Fibroblast of skin of abdomen (primary cell): Measurements from ENCODE around the gene DFFB.
A peak's percentile ranks its signal among the peaks of the same experiment; 100 is the strongest.

ENCODE experiments used
- DNase-seq: peaks from one replicate; pipeline ENCODE4 v3.0.0-alpha.2; 2013

Gene DFFB

DNA sequence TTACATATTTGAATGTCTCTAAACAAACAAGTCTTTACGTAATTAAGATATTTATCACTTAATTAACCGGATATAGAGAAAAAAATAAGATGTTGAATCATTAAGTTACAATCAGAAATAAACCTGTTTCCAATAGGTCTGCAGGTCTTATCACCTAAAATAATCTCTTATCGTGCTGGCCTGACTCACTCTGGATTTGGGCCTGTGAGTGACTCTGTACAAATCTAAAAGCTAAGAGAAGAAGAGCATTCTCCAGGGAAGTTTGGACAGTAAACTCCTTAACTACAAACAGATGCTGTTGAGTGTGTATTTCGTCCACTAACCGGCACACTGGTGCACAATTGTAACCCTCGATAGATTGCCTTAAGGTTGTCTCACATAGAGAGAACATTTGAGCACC lies 25.6 kb upstream of the DFFB start:
- no peak for DNase-seq

DNA sequence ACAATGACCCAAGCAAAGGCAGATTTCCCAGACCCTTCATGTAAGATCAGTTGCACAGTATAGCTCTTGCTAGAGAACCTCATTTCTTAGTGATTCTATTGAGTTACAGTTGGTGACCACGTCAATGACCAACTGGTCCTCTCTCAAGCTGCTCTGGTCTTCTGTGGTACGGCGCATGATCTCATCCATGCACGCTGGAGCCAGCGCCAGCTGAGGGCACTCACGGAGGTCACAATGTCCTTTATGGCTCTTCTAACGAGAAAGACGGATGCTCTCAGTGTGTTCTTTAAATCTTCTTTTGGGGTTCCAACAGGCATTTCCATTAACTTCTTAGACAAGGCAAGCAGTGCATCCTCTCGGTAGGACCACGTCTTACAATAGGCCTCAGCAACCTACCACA lies 22.6 kb upstream of the DFFB start:
- no peak for DNase-seq

DNA sequence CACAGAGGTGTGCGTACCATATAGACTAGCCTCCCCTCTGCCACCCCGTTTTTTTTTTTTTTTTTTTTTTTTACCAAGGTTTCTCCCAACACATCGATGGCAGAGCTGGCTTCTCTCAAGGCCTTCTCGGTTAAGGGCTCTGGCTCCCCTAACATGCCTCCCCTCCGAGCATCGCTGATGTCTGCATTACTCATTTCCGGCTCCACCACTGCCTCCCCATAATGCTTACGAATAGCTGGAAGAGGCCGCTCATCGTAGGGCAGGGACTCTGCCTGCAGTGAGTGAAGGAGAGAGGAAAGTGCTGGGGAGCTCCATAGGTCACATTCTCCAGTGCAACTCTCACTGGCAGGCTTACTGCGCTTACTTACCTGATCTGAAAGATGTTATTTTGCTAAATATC lies 20.9 kb upstream of the DFFB start:
- DNase-seq: no peak

DNA sequence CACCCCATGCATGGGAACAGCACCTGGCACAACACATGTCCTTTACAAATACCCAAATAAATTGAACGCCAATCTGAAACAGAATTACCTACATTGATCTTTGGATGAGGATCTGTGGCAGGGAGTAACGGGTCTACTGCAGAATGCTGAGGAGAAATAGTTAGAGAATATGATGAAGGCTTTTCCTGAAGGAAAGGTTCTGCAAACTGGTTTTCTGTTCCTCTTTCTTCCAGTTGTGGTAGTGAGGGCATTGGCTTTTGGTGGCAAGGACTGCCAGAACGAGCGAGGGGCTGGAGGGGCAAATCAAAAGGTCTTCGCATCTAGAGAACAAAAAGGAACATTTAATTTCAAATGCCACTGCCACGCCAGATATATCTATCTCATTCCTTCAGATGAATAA lies 20.1 kb upstream of the DFFB start:
- no peak for DNase-seq

DNA sequence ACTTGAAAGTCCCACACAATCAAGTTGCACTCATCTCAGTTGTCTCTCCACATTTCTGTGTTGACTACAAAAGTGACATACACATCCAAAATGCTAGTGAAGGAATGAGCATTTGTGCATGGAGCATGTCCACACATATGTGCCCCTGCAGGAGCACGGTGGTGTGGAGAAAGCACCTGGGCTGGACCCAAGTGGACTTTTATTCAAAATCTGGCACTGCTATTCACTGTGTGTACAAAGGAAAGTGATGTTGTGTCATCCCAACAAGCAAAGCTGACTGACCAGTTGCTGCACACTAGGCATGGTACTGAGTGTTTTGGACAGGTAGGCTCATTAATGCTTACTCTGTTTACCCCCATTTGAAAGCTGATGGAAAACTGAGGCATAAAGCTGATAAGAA lies 19.6 kb upstream of the DFFB start:
- no peak for DNase-seq

DNA sequence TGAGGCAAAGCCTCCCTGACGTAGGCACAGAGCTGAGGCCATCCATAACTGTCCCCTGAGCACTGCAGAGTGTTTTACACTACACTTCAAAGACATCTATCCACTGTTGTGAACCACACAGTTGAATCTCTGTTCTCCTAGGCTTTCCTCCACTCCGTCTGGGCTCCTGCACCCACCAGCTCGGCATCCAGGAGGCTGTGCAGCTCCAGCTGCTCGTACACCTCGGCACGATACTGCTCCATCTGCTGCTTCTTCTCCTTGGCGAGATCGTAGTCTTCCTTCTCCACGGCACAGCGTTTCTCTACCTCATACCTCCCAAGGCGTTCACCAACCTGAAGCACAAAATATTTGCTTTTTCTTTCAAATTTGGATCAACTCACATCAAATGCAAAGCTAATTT lies 18.5 kb upstream of the DFFB start:
- no peak for DNase-seq

DNA sequence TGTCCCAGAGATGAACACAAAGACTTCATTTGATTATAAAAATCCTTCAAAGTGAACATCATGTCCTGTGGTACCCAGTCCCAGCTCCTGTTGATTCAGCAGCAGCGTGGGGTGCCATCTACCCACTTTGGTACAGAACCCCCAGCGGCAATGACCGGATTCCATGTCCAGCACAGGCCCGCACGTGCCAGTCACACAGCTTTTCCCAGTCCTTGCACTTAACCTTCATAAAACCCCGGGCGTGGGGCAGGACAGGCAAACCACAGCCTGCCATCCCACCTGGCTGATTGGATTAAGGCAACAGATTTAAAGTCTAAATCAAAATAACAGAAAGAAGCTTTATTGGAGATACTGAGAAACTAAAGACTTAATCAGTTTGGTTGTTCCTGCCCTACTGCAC lies 15.8 kb upstream of the DFFB start:
- no peak for DNase-seq

DNA sequence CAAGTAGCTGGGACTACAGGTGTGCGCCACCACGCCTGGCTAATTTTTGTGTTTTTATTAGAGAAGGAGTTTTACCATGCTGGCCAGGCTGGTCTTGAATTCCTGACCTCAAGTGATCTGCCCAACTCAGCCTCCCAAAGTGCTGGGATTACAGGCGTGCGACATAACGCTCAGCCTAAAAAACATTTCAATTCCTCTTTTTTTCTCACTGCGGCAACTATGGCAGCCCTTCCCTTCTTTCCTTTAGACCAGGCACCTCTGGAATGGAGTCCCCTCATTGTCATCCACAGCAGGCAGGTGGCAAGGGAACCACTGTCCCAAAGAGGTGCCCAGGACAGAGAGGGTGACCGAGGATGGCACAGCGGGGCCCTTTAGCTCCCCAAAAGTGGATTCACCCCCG lies 14.4 kb upstream of the DFFB start:
- no peak for DNase-seq

DNA sequence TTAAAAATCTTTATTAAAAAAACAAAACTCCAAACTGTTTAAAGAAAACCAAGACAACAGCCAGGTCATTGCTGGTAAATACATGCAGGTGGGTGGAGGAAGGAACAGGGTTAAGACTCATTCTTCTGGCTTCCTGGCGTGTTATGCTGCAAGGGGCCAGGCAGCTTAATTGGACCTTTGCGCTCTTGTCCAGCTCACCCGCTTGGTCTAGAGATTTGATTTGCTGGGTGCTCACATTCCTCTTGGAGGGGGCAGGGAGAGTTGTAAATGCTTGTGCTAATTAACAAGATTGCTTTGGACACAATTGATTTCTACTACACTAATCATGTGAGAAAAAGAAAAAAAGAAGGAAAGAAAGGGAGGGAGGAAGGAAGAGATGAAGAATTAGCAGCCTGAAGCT lies 10.7 kb upstream of the DFFB start:
- DNase-seq: no peak

DNA sequence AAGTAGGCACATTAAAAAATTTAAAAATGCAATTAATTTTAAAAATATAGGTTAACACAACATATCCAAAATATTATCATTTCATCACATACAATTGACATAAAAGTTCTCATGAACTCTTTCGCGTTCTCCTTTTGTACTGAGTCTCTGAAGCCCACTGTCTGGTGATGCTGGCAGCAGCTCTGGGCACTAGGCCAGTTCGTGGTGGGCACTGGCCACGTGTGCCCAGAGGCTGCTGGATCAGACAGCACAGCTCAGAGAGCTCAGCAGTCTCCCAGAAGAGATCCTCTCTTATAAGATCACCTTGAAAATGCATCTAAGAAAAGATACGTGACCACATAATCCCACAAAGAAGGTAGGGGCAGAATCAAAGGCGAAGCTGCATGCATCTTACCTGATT lies 10.2 kb upstream of the DFFB start:
- DNase-seq: no peak

DNA sequence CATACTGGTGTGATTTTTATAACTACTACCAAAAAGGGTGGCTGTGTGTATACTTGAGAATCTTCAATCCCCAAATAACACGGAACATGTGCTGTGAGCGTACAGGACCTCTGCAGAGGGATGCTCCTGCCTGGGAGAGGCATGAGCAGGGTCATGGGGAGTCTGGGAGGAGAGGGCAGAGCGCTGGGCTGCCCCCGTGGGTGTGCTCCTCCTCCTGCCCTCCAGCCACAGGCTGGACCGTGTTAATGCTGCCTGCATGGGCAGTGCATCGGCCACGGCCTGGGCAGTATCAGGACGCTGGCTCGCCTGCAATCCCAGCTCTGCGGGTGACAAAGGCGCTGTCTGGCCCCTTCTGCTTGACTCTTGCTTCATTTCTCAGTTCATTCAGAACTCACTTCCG lies 6.4 kb upstream of the DFFB start:
- DNase-seq: no peak

DNA sequence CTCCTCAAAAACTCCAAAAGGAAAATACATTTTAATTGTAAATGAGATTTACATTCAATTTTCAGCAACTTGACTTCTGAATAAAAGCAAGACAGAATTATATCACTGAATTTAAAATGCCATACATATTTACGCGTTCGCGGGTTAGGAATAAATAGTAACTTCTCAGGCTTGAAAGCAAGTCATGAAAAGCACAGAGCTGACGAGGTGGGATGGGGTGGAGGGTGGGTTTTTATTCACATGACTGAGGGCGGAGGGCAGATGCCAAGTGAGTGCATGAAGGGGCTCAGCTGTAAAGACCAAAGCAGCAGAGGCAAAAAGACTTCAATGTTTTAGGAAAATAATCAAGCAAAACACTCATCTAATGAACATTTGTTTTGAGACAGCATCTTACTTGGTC lies 6.0 kb upstream of the DFFB start:
- no peak for DNase-seq

DNA sequence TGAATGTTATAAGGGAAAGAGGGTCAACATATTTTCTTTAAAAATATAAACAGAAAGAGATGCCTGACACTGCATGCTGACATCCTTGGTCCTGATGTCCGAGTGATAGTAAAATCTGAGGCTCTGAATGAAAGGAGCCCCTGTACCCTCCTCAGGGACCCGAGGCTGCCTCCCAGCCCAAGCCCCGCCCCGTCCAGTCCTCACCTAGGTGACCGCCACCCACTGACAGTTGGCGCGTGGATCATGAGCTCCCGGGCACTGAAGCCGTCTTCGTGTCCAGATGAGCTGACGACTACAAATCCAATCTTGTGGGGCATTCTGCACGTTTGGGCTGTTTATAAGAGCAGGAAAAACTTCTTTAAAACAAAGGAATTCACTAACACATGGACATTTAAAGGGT lies 5.2 kb upstream of the DFFB start:
- no peak for DNase-seq

DNA sequence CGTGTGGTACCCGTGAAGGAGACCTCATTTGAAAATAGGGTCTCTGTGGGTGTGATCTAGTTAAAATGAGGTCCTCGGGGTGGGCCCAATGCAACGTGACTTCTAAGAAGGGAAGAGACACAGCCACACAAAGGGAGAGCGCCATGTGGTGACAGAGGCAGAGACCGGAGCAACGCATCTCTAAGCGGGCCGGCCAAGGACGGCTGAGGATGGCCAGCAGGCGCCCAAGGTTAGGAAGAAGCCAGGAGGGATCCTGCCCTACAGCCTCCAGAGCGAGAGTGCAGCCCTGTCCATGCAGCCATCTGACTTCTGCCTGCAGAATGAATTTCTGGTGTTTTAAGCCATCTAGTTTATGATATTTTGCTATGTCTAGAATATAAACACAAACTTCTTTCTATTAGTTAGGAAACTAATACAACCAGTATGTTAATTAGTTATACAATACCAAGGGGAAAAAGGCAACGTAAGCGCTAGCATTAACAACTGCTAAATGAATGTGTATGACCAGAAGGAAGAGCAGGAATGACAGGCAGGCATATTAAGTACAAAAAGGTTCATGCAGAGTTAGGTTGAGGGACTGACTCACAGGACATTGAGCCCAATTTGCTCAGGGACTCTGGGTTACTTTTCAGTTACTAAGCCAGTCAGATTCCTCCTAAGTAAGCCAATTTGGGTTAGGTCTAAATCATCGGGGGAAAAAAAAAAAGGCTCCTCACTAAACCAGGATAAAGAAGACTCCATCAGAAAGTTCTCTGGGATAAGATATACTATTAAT lies 4.4 kb upstream of the DFFB start:
- no peak for DNase-seq

DNA sequence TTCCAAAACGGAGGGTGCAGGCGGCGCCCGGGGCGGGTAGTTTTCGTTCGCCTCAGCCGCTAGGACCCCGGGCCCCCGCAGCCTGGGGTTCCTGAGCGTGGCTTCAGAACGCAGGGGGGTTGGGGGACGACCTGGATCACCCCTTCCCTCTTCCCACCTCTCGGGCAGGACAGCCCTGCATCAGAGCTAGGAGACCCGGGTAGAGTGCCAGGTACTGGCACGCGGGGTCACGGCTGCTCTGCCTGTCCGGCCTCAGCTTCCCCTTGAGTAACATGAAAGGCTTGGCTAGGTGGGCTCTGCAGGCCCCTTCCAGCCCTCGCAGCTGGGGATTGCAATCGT lies 484 bp downstream of the DFFB start:
- DNase-seq: no peak

DNA sequence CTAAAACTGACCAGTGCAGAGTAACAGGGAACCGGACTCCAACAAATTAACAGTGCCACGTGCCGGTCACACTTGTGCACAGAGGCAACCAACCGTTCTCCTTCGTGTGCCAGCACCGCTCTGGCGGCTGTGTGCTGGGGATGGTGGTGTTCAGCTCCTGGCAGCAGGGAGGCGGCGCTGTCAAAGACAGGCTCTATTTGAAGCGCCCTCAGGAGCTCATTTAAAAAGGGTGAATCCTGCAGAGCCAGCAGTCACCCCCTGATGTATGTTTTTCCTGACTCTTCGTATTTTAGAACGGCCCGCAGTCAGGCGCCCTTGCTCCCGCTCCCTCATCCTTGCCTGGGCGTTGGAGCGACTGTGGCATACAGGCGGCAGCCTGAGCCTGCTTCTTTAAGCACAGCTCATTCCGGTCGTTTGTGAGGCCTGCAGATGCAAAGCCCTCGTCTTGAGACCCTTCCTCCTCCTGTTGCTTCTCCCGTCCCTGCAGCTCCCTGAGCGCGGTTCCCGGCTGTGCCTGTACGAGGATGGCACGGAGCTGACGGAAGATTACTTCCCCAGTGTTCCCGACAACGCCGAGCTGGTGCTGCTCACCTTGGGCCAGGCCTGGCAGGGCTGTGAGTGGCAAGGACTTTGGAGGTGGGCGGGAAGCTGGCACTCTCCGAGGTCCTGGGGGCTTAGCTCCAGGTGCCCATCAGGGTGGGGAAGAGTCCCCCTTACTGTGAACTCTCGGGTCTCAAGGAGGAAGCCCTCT lies 1.1 kb downstream of the DFFB start:
- peak; percentile 26 for DNase-seq

DNA sequence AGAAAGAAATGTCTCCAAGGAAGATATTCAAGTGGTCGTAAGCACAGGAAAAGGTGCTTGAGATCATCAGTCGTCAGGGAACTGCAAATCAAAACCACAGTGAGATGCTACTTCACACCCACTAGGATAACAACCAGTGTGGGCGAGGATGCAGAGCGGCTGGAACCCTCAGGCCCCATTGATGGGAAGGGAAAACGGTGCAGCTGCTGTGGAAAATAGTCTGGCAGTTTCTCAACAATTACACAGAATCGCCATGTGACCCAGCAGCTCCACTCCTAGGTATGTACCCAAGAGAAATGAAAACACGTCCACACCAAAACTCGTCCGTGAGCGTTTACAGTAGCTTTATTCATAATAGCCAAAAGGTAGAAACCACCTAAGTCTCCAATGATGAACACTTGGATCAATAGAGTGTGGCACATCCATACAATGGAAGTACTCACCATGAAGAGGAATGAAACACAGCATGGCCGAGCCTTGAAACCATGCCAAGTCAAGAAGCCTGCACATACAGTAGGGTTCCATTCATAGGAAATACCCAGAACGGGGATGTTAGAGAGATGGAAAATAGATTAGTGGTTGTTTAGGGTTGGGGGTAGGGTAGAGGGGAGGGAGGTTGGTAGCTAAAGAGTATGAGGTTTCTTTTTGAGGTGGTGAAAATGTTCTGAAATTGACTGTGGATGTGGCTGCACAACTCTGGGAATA lies 6.1 kb downstream of the DFFB start:
- no peak for DNase-seq

DNA sequence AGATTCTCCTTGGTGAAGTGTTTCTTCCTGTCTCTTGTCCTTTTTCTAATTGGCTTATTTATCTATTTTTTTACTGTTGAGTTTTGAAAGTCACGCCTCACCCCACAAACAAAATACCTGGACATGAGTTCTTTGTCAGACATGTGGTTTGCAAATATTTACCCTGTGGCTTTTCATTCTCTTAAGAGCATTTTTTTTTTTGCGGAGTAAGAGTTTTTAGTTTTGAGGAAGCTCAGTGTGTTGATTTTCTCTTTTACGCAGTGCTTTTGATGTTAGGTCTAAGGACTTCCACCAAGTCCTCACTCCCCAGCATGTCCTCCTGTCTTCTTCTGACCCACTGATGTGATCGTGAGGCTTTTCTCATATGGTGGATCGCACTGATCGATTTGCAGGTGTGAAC lies 7.6 kb downstream of the DFFB start:
- no peak for DNase-seq

DNA sequence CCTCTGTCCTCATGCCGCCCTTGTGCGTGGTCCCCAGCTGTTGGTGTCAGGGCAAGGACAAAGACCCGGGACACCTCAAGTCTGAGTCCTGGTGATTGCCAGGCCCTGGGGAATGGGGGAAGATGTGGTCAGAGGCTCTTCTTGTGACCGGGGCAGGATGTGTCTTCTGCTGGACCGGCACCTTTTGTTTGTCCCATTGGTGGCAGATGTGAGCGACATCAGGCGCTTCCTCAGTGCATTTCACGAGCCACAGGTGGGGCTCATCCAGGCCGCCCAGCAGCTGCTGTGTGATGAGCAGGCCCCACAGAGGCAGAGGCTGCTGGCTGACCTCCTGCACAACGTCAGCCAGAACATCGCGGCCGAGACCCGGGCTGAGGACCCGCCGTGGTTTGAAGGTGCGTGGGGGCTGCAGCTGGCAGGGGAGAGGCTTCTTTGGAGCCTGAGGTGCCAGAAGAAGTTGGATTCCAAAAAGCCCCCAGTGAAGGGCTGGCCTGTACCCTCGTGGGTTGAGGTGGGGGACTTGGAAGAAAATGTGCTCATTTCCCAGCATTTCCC lies 8.4 kb downstream of the DFFB start:
- DNase-seq: no peak

DNA sequence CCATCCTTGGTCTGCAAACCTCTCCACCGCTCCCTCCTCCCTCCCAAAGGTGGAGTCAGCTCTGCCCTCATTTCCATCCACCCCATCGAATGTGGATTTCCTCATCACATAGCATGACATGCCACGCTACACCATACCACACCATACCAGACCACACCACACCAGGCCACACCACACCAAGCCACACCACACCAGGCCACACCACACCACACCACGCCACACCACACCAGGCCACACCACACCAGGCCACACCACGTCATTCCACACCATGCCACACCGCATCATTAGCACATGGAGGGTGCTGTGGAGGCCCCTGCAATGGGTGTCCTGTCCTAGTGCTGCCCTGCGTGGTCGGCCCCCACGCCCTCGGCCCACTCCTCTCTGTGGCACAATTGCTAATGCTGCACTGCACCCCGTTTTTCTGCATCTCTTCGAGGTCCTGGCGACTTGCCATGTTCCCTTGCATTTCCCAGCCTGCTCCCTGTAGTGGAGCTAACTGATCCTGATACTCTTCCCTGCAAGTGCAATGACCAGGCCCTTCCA lies 11.3 kb downstream of the DFFB start:
- no peak for DNase-seq

DNA sequence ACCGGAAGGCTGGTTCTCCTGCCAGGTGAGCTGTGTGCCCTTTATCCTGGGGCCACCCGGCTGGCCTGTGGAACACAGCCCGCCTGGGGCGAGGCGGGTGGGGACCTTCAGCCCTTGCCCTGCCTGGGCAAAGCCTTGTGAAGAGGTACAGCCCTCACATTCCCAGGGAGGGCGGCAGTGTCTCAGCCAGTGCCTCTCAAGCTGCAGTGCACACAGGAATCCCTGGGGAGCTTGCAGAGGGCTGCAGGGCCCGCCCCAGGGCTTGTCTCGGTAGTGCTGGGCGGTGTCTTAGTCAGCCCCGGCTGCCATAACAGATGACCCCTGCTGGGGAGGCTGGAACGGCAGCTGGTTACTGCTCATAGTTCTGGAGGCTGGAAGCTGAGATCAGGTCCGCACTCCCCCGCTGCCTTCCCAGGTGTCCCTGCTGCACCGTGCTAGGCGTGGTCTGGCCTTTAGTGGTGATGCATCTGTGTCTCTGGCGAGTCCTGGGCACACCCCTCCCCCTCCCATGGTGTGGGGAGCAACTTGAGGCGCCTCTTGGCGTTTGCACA lies 12.6 kb downstream of the DFFB start:
- DNase-seq: no peak

DNA sequence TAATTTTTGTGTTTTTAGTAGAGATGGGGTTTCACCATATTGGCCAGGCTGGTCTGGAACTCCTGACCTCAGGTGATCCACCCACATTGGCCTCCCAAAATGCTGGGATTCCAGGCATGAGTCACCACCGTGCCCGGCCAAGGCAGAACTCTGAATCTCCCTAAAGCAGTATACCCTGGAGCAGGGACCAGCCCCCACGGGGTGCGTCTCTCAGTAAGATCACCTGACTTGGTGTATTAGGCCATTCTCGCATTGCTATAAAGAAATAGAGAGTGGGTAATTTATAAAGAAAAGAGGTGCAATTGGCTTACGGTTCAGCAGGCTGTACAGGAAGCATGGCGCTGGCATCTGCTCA lies 14.2 kb downstream of the DFFB start:
- no peak for DNase-seq

DNA sequence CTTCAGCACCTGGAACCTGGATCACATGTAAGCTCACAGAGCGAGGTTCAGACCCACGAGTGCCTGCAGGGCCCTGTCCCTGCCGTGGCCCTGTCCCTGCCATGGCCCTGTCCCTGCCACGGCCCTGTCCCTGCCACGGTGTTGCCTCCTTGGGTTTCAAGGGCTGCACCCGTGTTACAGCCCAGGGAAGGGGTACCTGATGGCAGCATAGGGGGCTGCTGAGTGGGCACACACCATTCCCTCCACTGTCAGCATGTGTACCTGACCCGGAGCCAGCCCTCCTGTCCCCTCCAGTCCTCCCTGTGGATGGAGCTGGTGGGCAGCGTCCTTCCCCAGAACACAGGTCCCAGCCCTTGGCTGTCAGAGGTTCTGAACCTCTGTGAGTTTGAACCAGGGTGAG lies 15.3 kb downstream of the DFFB start:
- DNase-seq: no peak
